ENCODE results near the gene TSKS. TPM values are rescaled to one million over a fixed set of nuclear protein-coding genes. Genes with fewer than 3 reads are reported as not detected.

The TSKS gene
- total RNA-seq, 1 donor from 2014 or later = 1.2 TPM

DNA sequence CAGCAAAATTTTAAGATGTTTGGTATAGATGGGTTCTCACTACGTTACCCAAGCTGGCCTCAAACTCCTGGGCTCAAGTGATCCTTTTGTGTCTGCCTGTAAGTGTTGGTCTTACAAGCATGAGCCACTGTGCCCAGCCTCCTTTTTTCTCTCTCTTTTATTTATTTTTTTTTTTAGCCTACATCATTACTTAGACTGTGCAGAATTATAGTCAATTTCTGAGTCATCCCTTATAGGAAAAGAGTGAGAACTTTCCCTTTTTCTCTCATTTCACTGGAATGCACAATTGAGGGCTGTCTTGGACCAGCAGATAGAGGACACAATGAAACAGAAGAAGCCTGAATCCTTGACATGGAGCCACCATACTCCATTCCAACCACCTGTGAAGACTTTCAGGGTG is 13.3 kb downstream of the TSKS start:
- no peak overlapping the region for H3K4me3 ChIP-seq
- H3K4me1 ChIP-seq = no peaks in the 10 kb centered on the region
- no peaks in the 10 kb centered on the region for H3K9me3 ChIP-seq
- TF ChIP-seq POLR2A (IDR thresholded peaks at IDR 0.05) = no peak
- no peak for TF ChIP-seq POLR2AphosphoS5 (IDR thresholded peaks at IDR 0.05; ENCODE audit: insufficient read depth in 1 of 2, low read depth in 1 of 2)
- TF ChIP-seq, protein P1, sequence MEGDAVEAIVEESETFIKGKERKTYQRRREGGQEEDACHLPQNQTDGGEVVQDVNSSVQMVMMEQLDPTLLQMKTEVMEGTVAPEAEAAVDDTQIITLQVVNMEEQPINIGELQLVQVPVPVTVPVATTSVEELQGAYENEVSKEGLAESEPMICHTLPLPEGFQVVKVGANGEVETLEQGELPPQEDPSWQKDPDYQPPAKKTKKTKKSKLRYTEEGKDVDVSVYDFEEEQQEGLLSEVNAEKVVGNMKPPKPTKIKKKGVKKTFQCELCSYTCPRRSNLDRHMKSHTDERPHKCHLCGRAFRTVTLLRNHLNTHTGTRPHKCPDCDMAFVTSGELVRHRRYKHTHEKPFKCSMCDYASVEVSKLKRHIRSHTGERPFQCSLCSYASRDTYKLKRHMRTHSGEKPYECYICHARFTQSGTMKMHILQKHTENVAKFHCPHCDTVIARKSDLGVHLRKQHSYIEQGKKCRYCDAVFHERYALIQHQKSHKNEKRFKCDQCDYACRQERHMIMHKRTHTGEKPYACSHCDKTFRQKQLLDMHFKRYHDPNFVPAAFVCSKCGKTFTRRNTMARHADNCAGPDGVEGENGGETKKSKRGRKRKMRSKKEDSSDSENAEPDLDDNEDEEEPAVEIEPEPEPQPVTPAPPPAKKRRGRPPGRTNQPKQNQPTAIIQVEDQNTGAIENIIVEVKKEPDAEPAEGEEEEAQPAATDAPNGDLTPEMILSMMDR (IDR thresholded peaks at IDR 0.05) = no peak
- DNase-seq (ENCODE audit: extremely low spot score in 2 of 2) = no peak
- intact Hi-C loops (cut with DNase I) = loop anchor here (10.0 kb wide), 1 partner anchor 105 kb away; the partner anchor contains the start of gene PTOV1
- no peak overlapping the region for H3K27ac ChIP-seq
- H3K27me3 ChIP-seq = no peaks in the 10 kb centered on the region
- no peaks in the 10 kb centered on the region for H3K36me3 ChIP-seq

DNA sequence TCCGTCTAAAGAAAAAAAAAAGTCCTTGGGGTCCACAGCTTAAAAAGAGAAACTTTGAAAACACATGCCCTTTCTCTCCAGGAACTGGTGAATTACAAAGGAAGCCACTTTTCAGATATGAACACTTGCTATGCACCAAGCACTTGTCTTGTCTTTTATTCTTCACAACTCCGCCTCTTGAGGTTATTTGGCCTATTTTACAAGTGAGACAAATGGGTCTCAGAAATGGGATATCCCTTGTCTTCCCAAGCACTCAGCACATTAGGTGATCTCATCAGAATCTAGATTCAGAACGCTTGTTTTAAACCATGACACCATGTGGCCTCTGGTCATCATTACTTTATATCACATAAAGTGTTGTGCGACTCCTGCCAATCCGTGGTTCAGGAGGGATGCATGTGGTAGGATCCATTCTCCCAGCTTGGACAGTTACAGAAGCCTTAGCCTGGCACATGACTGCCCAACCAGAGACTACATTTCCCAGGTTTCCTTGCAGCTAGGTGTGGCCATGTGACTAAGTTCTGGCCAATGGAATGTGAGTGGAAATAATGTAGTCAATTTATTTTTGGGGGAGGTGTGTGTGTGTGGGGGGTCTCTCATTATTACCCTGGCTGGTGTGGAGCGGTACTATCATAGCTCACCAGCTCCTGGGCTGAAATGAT is 13.9 kb downstream of the TSKS start:
- no peak for DNase-seq (ENCODE audit: extremely low spot score in 2 of 2)
- H3K27ac ChIP-seq = no peak overlapping the region
- no peaks in the 10 kb centered on the region for H3K9me3 ChIP-seq
- no peaks in the 10 kb centered on the region for H3K27me3 ChIP-seq
- intact Hi-C loops (cut with DNase I) = no loop called here
- no peak for TF ChIP-seq POLR2A (IDR thresholded peaks at IDR 0.05)
- TF ChIP-seq, protein P1 (IDR thresholded peaks at IDR 0.05) = no peak
- no peak for TF ChIP-seq POLR2AphosphoS5 (IDR thresholded peaks at IDR 0.05; ENCODE audit: insufficient read depth in 1 of 2, low read depth in 1 of 2)
- no peaks in the 10 kb centered on the region for H3K36me3 ChIP-seq
- no peak overlapping the region for H3K4me3 ChIP-seq
- H3K4me1 ChIP-seq = no peaks in the 10 kb centered on the region

DNA sequence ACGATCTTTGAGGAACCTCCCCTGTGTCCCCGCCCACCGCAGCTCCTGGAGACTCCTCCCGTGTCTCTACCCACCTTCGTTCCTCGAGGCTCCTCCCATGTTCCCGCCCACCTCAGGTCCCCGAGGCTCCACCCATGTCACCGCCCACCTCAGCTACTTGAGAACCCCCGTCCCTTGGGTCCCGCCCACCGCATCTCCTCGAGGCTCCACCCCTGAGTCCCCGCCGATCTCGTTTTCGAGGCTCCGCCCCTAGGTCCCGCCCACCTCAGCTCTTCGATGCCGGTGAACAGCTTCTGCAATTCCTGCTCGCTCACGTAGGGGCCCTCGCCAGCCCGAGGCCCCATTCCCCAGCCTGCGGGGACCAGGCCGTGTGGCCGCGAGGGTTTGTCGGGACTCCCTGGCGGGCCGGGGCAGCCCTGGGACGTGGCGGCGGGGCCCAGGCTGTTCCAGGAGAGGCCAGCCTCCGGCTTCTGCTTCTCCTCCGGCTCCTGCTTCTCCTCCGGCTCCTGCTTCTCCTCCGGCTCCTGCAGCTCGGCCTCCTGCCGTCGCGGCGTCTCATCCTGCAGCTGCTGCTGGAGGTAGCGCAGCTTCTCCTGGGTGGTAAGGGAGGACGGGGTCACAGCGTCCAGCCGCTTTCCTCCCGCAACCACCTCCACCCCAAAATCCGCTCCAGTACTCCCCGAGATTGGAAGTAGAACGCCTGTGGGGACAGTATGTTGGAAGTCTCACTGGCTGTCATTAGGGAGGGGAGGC is 16.7 kb downstream of the TSKS start:
- DNase-seq (ENCODE audit: extremely low spot score in 2 of 2) = no peak
- TF ChIP-seq POLR2A (IDR thresholded peaks at IDR 0.05) = no peak
- TF ChIP-seq, protein P1 (IDR thresholded peaks at IDR 0.05) = no peak
- no peak for TF ChIP-seq POLR2AphosphoS5 (IDR thresholded peaks at IDR 0.05; ENCODE audit: insufficient read depth in 1 of 2, low read depth in 1 of 2)
- Histone ChIP-seq H3K9me3 (no peaks in the 10 kb centered on the region), H3K27ac (no peak overlapping the region), H3K36me3 (no peaks in the 10 kb centered on the region), H3K27me3 (no peaks in the 10 kb centered on the region), H3K4me3 (no peak overlapping the region), H3K4me1 (no peaks in the 10 kb centered on the region)
- intact Hi-C loops (cut with DNase I) = no loop called here

DNA sequence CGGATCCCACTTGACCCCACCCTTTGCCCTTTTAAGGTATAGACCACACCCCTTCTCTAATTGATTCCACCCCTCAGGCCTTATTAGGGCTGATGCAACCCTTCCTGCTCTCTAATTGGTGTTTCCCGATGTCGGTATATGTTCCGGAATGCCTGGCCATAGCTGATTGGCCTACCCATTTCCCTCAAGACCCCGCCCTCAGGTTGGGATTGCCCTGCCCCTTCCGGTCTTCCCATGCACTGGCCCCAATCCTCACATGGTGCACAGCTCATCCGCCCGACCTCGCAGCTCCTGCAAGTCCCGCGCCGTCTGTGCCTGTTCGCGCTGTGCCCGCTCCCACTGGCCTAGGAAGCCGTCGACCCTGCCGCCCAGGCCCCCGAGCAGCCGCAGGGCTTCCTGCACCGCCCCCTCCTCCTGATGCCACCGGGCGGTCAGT is 18.1 kb downstream of the TSKS start:
- no peaks in the 10 kb centered on the region for H3K36me3 ChIP-seq
- no peaks in the 10 kb centered on the region for H3K9me3 ChIP-seq
- no peak overlapping the region for H3K4me3 ChIP-seq
- H3K27me3 ChIP-seq = no peaks in the 10 kb centered on the region
- no peaks in the 10 kb centered on the region for H3K4me1 ChIP-seq
- intact Hi-C loops (cut with DNase I) = no loop called here
- TF ChIP-seq POLR2A (IDR thresholded peaks at IDR 0.05) (no peak), POLR2AphosphoS5 (IDR thresholded peaks at IDR 0.05; ENCODE audit: insufficient read depth in 1 of 2, low read depth in 1 of 2) (no peak)
- TF ChIP-seq, protein P1 (IDR thresholded peaks at IDR 0.05) = no peak
- H3K27ac ChIP-seq = no peak overlapping the region
- DNase-seq (ENCODE audit: extremely low spot score in 2 of 2) = no peak

All from vagina (tissue), 2 donors.